Metanephros (tissue), 2 donors: ENCODE data around the gene MAML2. TPM values are rescaled to one million over a fixed set of nuclear protein-coding genes. Genes with fewer than 3 reads are reported as not detected.

Experiments
- small RNA-seq: library from RNA; depleted of rRNA; stranded (forward); fragments of <200 nt; gene quantifications from one replicate; pipeline ENCODE3, GENCODE V24; 2014; ENCODE audit warnings: low replicate concordance
- total RNA-seq: library from RNA; depleted of rRNA; stranded (reverse); fragments of >200 nt; gene quantifications from one replicate; pipeline ENCODE4 v1.2.3, GENCODE V29; 2014

Gene MAML2
- 25.4 TPM for total RNA-seq

DNA sequence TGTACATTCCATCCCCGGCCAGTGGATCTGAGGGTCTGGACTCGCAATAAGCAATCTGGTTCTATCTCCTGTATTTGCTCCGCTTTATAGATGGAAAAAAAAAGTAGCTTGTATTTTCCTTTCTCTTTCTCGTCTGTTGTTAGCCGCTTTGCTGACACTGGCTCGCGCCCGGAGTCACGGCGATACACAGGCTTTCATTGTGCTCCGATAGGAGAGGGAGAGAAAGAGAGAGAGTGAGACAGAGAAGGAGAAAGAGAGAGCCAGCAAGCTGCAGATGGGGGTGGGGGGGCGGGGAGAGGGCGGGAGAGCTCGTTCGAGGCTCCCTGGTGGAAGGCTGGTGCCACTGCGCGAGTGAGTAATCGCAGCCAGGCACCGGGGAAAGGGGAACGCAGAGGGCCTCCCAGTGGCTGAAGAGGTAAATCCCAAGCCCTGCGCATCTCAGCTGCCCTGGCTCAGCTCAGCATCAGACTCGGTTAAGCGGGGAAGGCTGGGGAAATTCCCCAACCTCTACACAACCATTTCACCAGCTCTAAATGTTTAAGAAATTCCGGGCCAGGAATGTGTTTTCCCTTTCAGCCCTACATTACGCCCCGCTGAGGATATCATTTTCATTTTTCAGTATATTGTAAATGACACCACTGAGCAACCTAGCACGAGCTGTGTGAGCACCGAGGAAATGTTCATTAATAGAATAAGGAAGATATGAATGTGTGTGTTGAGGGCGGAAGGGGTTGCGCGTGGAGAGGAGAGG, at the start of gene MAML2:
Gene MAML2, minus strand, starts transcription at position 235 of the 751 bp plus-strand sequence. CDS start 1,300 bp downstream, outside the sequence.

GRCh38 chr11:96389720-96390487, 46.9 kb upstream of the MAML2 start, which contains the start of the genes CCDC82 and JRKL:
TSS of gene CCDC82 (minus strand) at chr11:96389912. CDS start at chr11:96384747, 5,165 bp downstream.
TSS of gene JRKL (plus strand) at chr11:96390013. CDS start at chr11:96390650, 637 bp downstream.

Small RNA genes lying within 50 kb of the gene (small RNA-seq; reads per million reads assigned to genes)
- gene MIR1260B, result not detected

Other genes with a start within 250 kb of the MAML2 start
- gene CCDC82, start 46.7 kb upstream of the MAML2 start, total RNA-seq, result 19.9 TPM
- 11.7 TPM for gene JRKL, start 46.8 kb upstream of the MAML2 start, total RNA-seq